Cerebellar cortex (tissue), 1 donor: ENCODE measurements around the gene PMEPA1.
A peak's percentile ranks its signal among the peaks of the same experiment; 100 is the strongest.

Experiments used
- DNase-seq: peaks from one replicate; pipeline ENCODE4 v3.0.0-alpha.2; 2015; ENCODE audit warnings: low spot score

PMEPA1 gene

GRCh38 chr20:57736738-57737347 is 27.0 kb upstream of the PMEPA1 start:
- no peak for DNase-seq

GRCh38 chr20:57735831-57736737 is 26.3 kb upstream of the PMEPA1 start:
- no peak for DNase-seq

GRCh38 chr20:57734754-57735153 is 24.9 kb upstream of the PMEPA1 start:
- no peak for DNase-seq

GRCh38 chr20:57732226-57732625 is 22.4 kb upstream of the PMEPA1 start:
- DNase-seq = no peak

GRCh38 chr20:57728762-57729161 is 18.9 kb upstream of the PMEPA1 start:
- no peak for DNase-seq

- DNase-seq = no peak
These were observed 18.0 kb upstream of the PMEPA1 start for GRCh38 chr20:57727863-57728262.

GRCh38 chr20:57725636-57726035 is 15.8 kb upstream of the PMEPA1 start:
- DNase-seq = no peak

GRCh38 chr20:57724610-57725405 is 15.0 kb upstream of the PMEPA1 start:
- no peak for DNase-seq

GRCh38 chr20:57723816-57724215 is 14.0 kb upstream of the PMEPA1 start:
- DNase-seq = no peak

- no peak for DNase-seq
These were observed 10.1 kb upstream of the PMEPA1 start for GRCh38 chr20:57719951-57720350.

- peak; percentile 90 for DNase-seq
These were observed 8.7 kb upstream of the PMEPA1 start for GRCh38 chr20:57718490-57719009.

- DNase-seq = no peak
These were observed 8.0 kb upstream of the PMEPA1 start for GRCh38 chr20:57717797-57718196.

- no peak for DNase-seq
These were observed 7.1 kb upstream of the PMEPA1 start for GRCh38 chr20:57716901-57717300.

GRCh38 chr20:57716202-57716601 is 6.4 kb upstream of the PMEPA1 start:
- no peak for DNase-seq

GRCh38 chr20:57715268-57715904 is 5.6 kb upstream of the PMEPA1 start:
- DNase-seq = no peak

- no peak for DNase-seq
These were observed 4.8 kb upstream of the PMEPA1 start for GRCh38 chr20:57714409-57715267.

- DNase-seq = no peak
These were observed 4.1 kb upstream of the PMEPA1 start for GRCh38 chr20:57713951-57714350.

- DNase-seq = no peak
These were observed 3.7 kb upstream of the PMEPA1 start for GRCh38 chr20:57713505-57713903.

GRCh38 chr20:57712851-57713504 is 3.2 kb upstream of the PMEPA1 start:
- no peak for DNase-seq

GRCh38 chr20:57712341-57712740 is 2.5 kb upstream of the PMEPA1 start:
- DNase-seq = no peak
